Spleen (tissue), 11 donors: Measurements from ENCODE around the gene HOXB5. TPM values are rescaled to one million over a fixed set of nuclear protein-coding genes. Genes with fewer than 3 reads are reported as not detected.
A peak's percentile ranks its signal among the peaks of the same experiment; 100 is the strongest.

Experiments
- DNase-seq: peaks from one replicate; pipeline ENCODE4 v3.0.0-alpha.2; 2020
- H3K27ac ChIP-seq, 8 donors: fragments of 200-600 bp; sonication (generic) in 7 of 8; 1 replicate in 4 of 8; 2 replicates in 4 of 8; pipeline versions ENCODE4 v1.5.0 to v1.8.0; 2016 to 2021; ENCODE audit warnings: inconsistent platforms in 4 of 8, mild to moderate bottlenecking in 4 of 8, moderate library complexity in 1 of 8
- H3K27me3 ChIP-seq, 7 donors: fragments of 200-600 bp; sonication (generic) in 6 of 7; replicated peaks in 1 of 7; 1 replicate in 4 of 7; 2 replicates in 3 of 7; pipeline versions ENCODE4 v1.5.0 to v1.8.0; 2016 to 2021; ENCODE audit warnings: inconsistent platforms in 3 of 7, mild to moderate bottlenecking in 1 of 7
- H3K36me3 ChIP-seq, 6 donors: fragments of 200-600 bp; sonication (generic) in 5 of 6; 1 replicate in 4 of 6; 2 replicates in 2 of 6; pipeline versions ENCODE4 v1.5.0 to v1.8.0; 2016 to 2021; ENCODE audit warnings: inconsistent platforms in 2 of 6
- H3K4me1 ChIP-seq, 6 donors: fragments of 200-600 bp; sonication (generic) in 5 of 6; 1 replicate in 3 of 6; 2 replicates in 3 of 6; pipeline versions ENCODE4 v1.5.0 to v1.8.0; 2016 to 2021; ENCODE audit warnings: inconsistent platforms in 3 of 6
- H3K4me3 ChIP-seq, 8 donors: fragments of 200-600 bp; sonication (generic) in 7 of 8; 1 replicate in 4 of 8; 2 replicates in 4 of 8; pipeline versions ENCODE4 v1.5.0 to v1.8.0; 2016 to 2021; ENCODE audit warnings: inconsistent platforms in 4 of 8, mild to moderate bottlenecking in 4 of 8, moderate library complexity in 2 of 8
- H3K9me3 ChIP-seq, 8 donors: fragments of 200-600 bp; sonication (generic) in 7 of 8; 1 replicate in 4 of 8; 2 replicates in 4 of 8; pipeline versions ENCODE4 v1.5.0 to v1.8.0; 2016 to 2021; ENCODE audit warnings: inconsistent platforms in 4 of 8
- POLR2A ChIP-seq, 3 donors: fragments of 450-650 bp; IDR thresholded peaks; one replicate each; pipeline ENCODE4 v1.5.1; 2017; ENCODE audit warnings: antibody characterized with exemption in 3 of 3, mild to moderate bottlenecking in 1 of 3
- POLR2AphosphoS5 ChIP-seq, 3 donors: sonication (generic); formaldehyde crosslinking; IDR thresholded peaks; one replicate each; pipeline ENCODE4 v1.5.1; 2017; ENCODE audit warnings: antibody characterized with exemption in 3 of 3
- WGBS, 5 donors: extraction: QIAGEN DNeasy Blood & Tissue Kit in 3 of 5; methylation state at CpG; one replicate each; pipeline versions ENCODE4 v1.1.5 to v1.1.7; 2013 to 2018; 5-methylcytosine and 5-hydroxymethylcytosine counted together
- intact Hi-C: fragments of 100-400 bp; cut with DNase I; formaldehyde crosslinking; loops from one replicate; pipeline ENCODE4 v1.15.0; 2023; ENCODE audit warnings: low total_unique reads
- polyA plus RNA-seq, 3 donors: library from polyadenylated mRNA; stranded (reverse); fragments of 200-250 nt; gene quantifications; one replicate each; pipeline ENCODE4 v1.2.1, GENCODE V29; 2013
- total RNA-seq, 7 donors: library from RNA; depleted of rRNA in 3 of 7; stranded (reverse); fragments of >200 nt in 3 of 7; fragmentation: NEBNext Ultra II Directional in 4 of 7; extraction: Animal tissue kit (Norgen Biotek cat#: 25700) in 4 of 7; gene quantifications; one replicate each; pipeline versions ENCODE4 v1.1.0 to v1.2.1, GENCODE V29; 2016 to 2021
- TF ChIP-seq, protein P1 (sequence below), 11 experiments: fragments of 200-600 bp in 7 of 11; fragments of 450-650 bp in 4 of 11; sonication (generic) in 4 of 11; IDR thresholded peaks in 8 of 11; conservative IDR thresholded peaks in 3 of 11; 1 replicate in 7 of 11; 2 replicates in 4 of 11; pipeline versions ENCODE4 v1.4.0 to v1.8.0; 2016 to 2021; ENCODE audit warnings: antibody characterized with exemption in 11 of 11, inconsistent platforms in 4 of 11, mild to moderate bottlenecking in 1 of 11
- donor health status: healthy with polysubstance abuse.
- donor health status: DM: no; HTN: no; CAD: no; lungs with moderate emphysema.
- donor health status: DM: no; HTN: no; CAD: no.
- donor health status: Bipolar disorder and iron deficiency.
- donor health status: healthy.
- donor health status: DM: no; HTN: no; CAD: no.
- donor health status: DM: yes; HTN: yes; CAD: no.

Gene HOXB5
- total and polyA plus RNA-seq, 10 donors: 0.43 to 2.6 (median 1.1) TPM

DNA sequence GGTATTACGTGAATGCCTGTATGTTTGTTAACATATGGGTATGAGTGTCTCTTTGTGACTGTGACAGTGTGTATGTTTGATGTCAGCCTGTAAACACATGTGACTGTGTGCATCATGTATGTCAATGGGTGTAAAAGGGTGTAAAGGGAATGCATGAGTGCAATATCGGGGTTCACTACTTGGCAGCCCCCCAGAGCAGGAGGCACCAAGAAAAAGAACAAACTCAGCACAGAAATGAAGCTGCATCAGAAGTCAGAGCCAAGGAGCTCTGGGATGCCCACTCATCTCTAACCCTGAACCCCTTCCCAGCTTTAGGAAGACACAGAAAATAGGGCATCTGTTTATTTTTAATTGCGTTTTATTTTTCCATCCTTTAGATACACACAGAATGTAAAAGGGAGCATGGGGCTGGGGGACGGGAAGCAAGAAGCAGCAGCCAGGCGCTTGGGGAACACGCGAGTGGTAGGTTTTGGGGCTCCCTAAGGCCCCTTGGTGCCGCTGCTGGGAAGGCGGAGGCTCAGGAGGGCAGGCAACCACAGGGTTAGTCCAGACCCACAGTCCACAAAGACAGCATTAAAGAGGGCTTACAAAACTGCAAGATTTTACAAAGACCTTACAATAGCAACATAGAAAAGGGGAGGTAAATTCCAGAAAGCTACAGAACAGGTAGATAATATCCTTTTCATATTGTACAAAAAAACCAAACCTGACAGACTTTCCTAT, 13.5 kb upstream of the HOXB5 start:
- no peak overlapping the region for H3K27ac ChIP-seq
- peaks cover 12 to 56% (median 31%) of the 10 kb centered on the region in 6 donors for H3K4me1 ChIP-seq
- DNase-seq: no peak
- WGBS, 5 donors: 88 to 96% (median 95%) methylated on average over 9 of the region's 9 CpGs
- H3K9me3 ChIP-seq: no peaks in the 10 kb centered on the region
- peaks cover 0 to 100% (median 78%) of the 10 kb centered on the region in 7 donors for H3K27me3 ChIP-seq
- intact Hi-C loops: no loop called here
- TF ChIP-seq POLR2A (IDR thresholded peaks at IDR 0.05) (no peak), POLR2AphosphoS5 (IDR thresholded peaks at IDR 0.05) (no peak)
- TF ChIP-seq, protein P1, sequence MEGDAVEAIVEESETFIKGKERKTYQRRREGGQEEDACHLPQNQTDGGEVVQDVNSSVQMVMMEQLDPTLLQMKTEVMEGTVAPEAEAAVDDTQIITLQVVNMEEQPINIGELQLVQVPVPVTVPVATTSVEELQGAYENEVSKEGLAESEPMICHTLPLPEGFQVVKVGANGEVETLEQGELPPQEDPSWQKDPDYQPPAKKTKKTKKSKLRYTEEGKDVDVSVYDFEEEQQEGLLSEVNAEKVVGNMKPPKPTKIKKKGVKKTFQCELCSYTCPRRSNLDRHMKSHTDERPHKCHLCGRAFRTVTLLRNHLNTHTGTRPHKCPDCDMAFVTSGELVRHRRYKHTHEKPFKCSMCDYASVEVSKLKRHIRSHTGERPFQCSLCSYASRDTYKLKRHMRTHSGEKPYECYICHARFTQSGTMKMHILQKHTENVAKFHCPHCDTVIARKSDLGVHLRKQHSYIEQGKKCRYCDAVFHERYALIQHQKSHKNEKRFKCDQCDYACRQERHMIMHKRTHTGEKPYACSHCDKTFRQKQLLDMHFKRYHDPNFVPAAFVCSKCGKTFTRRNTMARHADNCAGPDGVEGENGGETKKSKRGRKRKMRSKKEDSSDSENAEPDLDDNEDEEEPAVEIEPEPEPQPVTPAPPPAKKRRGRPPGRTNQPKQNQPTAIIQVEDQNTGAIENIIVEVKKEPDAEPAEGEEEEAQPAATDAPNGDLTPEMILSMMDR (IDR thresholded peaks at IDR 0.05 in 8 of 11, conservative IDR thresholded peaks at IDR 0.05 in 3 of 11): no peak
- no peaks in the 10 kb centered on the region for H3K36me3 ChIP-seq
- H3K4me3 ChIP-seq: no peak overlapping the region

- TF ChIP-seq POLR2A (IDR thresholded peaks at IDR 0.05) (no peak), POLR2AphosphoS5 (IDR thresholded peaks at IDR 0.05) (peak in 1 of 3 donors; percentile 6)
- intact Hi-C loops: no loop called here
- DNase-seq: peak; percentile 49
- H3K27ac ChIP-seq: no peak overlapping the region
- WGBS, 5 donors: 83 to 90% (median 86%) methylated on average over 41 of the region's 41 CpGs
- peaks cover 0 to 100% (median 78%) of the 10 kb centered on the region in 7 donors for H3K27me3 ChIP-seq
- H3K4me1 ChIP-seq: peaks cover 8 to 55% (median 26%) of the 10 kb centered on the region in 6 donors
- H3K4me3 ChIP-seq: no peak overlapping the region
- no peaks in the 10 kb centered on the region for H3K36me3 ChIP-seq
- H3K9me3 ChIP-seq: no peaks in the 10 kb centered on the region
Observed at GRCh38 chr17:48605991-48606891, 12.7 kb upstream of the HOXB5 start.

DNA sequence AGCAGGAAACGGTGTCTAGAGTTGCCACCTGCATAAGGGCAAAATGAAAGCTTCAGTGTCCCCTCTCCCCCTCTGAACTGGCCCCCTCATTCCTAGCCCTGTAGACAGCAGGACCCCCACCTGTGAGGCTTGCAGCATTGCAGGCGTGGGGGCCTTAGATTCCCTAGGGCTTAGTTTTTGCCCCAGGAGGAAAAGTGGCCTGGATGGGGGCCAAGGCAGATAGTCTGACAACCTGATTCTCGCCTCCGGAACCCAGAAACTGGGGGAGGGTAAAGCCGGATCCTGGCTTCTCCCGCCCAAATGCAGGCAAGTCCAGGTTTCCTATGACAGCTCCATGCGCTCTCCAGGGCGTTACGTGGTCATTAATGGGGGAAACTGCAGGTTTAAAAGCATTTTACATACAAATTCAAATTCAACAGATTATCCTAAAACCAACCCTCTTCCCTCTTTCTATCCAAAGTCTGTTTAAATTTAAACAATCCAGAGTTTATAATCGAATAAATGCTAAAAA, 11.9 kb upstream of the HOXB5 start:
- intact Hi-C loops: no loop called here
- Histone ChIP-seq H3K4me1 (peaks cover 7 to 47% (median 20%) of the 10 kb centered on the region in 6 donors), H3K9me3 (no peaks in the 10 kb centered on the region), H3K27me3 (peaks cover 0 to 100% (median 73%) of the 10 kb centered on the region in 7 donors), H3K36me3 (no peaks in the 10 kb centered on the region), H3K4me3 (peak overlapping the region in 1 of 8 donors; percentile 62), H3K27ac (no peak overlapping the region)
- 71 to 83% (median 78%) methylated on average over 10 of the region's 10 CpGs for WGBS, 5 donors
- TF ChIP-seq, protein P1 (IDR thresholded peaks at IDR 0.05 in 8 of 11, conservative IDR thresholded peaks at IDR 0.05 in 3 of 11): no peak
- TF ChIP-seq POLR2AphosphoS5 (IDR thresholded peaks at IDR 0.05) (no peak), POLR2A (IDR thresholded peaks at IDR 0.05) (no peak)
- DNase-seq: peak; percentile 42

- TF ChIP-seq POLR2AphosphoS5 (IDR thresholded peaks at IDR 0.05) (no peak), POLR2A (IDR thresholded peaks at IDR 0.05) (no peak)
- TF ChIP-seq, protein P1 (IDR thresholded peaks at IDR 0.05 in 8 of 11, conservative IDR thresholded peaks at IDR 0.05 in 3 of 11): no peak
- no peaks in the 10 kb centered on the region for H3K9me3 ChIP-seq
- H3K36me3 ChIP-seq: no peaks in the 10 kb centered on the region
- DNase-seq: no peak
- peaks cover 0 to 100% (median 71%) of the 10 kb centered on the region in 7 donors for H3K27me3 ChIP-seq
- 39 to 47% (median 43%) methylated on average over 16 of the region's 16 CpGs for WGBS, 5 donors
- H3K27ac ChIP-seq: peak within 1 kb of the TSS in 4 of 8 donors; percentile 32 to 60 (median 55)
- H3K4me1 ChIP-seq: peaks cover 7 to 41% (median 15%) of the 10 kb centered on the region in 6 donors
- intact Hi-C loops: no loop called here
- peak within 1 kb of the TSS in 5 of 8 donors; percentile 19 to 62 (median 26) for H3K4me3 ChIP-seq
Observed at GRCh38 chr17:48604770-48605329, 11.3 kb upstream of the HOXB5 start, which contains the start of gene HOXB6. TSS of gene HOXB6 (minus strand) at chr17:48604986. CDS start at chr17:48598150, 6,836 bp downstream.
